DND-41 (cell line): ENCODE results near the gene TNMD.

Source experiments
- EZH2 ChIP-seq: IDR thresholded peaks from 3 replicates; pipeline ENCODE4 v1.6.1; 2012; ENCODE audit warnings: borderline replicate concordance, low read depth, mild to moderate bottlenecking, moderate library complexity, low read length, inconsistent platforms; ENCODE audit not compliant: severe bottlenecking
- TF ChIP-seq, protein P1 (sequence below): IDR thresholded peaks from 2 replicates; pipeline ENCODE4 v1.5.1; 2012; ENCODE audit warnings: borderline replicate concordance, low read length, moderate library complexity, mild to moderate bottlenecking; ENCODE audit not compliant: poor library complexity, severe bottlenecking; ENCODE audit errors: extremely low read depth

GRCh38 chrX:100606753-100607152, 22.0 kb downstream of the TNMD start:
- TF ChIP-seq, protein P1, sequence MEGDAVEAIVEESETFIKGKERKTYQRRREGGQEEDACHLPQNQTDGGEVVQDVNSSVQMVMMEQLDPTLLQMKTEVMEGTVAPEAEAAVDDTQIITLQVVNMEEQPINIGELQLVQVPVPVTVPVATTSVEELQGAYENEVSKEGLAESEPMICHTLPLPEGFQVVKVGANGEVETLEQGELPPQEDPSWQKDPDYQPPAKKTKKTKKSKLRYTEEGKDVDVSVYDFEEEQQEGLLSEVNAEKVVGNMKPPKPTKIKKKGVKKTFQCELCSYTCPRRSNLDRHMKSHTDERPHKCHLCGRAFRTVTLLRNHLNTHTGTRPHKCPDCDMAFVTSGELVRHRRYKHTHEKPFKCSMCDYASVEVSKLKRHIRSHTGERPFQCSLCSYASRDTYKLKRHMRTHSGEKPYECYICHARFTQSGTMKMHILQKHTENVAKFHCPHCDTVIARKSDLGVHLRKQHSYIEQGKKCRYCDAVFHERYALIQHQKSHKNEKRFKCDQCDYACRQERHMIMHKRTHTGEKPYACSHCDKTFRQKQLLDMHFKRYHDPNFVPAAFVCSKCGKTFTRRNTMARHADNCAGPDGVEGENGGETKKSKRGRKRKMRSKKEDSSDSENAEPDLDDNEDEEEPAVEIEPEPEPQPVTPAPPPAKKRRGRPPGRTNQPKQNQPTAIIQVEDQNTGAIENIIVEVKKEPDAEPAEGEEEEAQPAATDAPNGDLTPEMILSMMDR = no peak
- TF ChIP-seq EZH2 = no peak
